ENCODE results near the gene RGS7BP.

Gene RGS7BP

DNA sequence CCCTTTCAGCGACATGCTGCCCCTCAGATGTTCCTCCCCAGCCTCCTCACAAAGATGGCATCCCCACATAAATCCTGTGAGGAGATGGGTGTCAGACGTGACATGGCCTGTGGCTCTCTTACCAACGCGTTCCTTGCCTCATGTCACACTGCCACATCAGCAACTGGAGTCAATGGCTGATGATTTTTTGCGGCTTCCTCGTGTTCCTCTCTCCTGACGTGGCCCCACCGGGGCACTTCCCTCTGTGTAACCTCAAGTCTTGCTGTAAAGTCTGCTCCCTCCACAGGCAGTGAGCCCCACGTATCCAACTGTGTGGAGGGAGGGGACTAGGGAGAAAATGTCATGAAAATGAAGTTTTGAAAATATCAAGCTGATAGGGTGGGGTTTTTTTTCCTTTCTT, 131.3 kb downstream of the RGS7BP start:
- no peak for DNase-seq

DNA sequence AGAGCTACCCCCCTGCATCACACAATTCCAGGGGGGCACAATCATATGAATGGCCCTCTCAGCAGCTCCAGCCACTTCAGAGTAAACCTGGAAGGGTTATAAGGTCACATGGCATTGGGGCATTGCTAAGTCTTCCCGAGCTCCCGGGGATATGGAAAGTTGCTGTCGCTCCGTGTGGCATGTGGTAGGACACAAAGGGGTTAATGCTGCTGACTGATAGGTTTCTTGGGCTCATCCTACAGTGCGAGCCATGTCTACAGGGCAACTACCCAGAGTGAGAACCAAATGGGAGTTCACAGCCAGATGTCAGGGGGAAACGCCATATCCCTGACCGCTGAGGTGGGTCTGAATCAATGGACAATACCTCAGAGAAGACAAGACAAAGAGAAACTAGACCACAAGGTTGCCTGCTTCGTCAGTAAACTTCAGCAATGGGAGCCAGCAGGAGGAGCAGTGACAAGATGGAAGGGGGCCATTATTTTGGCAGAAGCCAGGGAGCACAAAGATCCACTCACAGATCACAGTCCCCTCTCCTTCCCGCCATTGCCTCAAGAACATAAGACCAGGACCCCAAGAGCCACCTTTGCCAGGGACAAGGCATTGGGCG, 132.1 kb downstream of the RGS7BP start:
- DNase-seq: peak; percentile 4

DNA sequence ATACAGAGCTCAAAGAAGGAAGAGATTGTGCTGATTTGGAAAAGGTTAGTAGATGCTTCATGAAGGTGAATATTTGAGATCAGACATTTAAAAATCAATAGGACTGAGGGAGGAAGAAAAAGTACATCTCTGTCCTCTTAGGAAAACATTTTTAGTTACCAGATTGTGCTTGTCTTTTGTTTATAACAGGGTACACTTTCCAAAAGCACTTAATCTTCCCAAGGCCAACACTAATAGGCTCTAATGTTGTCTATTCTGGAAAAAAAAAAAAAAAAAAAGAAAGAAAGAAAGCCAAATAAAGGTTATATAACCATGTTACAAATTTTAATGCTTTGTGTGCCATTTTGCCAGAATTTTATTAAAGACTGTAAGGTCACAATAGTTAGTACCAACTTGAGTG, 139.0 kb downstream of the RGS7BP start:
- no peak for DNase-seq

DNA sequence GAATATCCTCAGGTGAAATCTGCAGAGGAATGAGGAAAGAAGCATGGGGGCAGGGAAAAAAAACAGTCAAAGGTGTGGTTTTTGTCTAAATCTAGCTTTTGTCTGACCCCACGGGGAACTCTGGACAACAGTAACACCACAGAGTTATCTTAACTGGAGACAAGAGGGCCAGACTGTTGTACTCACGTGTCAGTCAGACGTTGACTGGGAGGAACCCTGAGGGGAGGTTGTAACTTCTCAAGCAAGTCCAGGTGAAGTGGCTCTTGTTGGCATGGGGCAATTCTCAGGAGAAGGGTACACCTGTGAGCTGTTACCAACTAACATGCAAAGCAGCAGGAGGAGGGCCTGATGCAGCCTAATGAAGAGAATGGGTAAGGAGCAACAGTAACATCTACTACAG, 140.4 kb downstream of the RGS7BP start:
- DNase-seq: no peak

DNA sequence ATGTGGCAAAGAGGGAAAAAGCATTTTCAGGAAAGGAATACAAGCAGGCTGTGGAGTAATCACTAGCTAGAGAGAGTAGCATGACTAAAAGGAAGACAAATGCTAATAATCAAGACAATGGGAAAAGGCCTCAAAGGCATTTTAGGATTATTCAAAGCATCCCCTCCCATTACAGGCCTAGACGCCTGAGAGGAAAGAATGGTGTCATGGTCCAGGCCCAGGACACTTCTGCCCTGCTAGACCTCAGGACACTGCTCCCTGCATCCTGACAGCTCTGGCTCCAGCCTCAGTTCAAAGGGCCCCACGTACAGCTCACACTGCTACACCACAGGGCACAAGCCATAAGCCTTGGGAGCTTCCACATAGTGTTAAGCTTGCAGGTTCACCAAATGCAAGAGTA, 143.7 kb downstream of the RGS7BP start:
- DNase-seq: no peak

DNA sequence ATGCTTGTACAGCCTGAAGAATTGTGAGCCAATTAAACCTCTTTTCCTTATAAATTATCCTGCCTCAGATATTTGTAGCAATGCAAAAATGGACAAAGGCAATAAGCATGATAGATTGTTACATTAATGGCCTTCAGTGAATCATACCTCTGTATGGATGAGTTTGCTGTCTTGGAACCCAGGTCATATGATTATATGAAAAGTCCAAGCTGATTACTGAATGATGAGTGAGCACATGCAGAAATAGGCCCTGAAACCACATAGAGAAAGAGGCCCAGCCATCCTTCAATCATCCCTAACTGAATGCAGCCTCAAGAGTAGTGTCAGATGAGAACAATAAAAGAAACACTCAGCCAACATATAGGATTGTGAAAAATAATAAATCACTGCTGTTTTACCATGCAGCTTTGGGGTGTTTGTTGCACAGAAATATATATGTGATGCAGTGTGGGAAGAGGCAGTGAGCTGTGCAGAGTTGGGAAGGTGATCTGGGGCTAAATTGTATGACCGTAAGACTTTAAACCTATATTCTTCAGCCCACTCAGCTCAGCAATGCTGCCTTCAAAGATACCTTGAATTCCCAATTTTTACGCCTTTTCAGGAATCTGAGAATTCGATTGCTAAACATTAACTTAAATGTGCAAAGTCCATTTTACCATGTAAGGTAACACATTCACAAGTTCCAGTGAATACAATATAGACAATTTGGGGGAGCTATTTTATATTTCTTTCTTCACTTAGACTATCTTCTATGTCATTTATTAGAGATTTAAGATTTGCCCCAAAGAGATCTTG, 148.1 kb downstream of the RGS7BP start:
- DNase-seq: no peak

DNA sequence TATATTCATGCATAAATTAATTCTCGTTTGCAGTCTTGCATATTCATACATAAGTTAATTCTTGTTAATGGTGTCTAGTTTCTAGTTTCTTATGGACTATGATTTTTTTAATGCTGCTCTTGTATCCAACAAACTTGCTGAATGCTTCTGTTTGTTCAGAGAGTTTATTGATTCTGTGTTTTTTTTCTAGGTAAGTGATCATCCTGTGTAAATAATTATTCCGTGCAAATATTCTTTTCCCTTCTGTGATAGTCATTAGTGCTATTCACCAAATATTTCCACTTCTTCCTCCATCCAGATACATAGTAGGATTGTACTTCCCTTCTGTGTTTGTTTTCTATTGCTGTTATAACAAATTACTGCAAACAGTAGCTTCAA, 148.7 kb downstream of the RGS7BP start:
- no peak for DNase-seq

DNA sequence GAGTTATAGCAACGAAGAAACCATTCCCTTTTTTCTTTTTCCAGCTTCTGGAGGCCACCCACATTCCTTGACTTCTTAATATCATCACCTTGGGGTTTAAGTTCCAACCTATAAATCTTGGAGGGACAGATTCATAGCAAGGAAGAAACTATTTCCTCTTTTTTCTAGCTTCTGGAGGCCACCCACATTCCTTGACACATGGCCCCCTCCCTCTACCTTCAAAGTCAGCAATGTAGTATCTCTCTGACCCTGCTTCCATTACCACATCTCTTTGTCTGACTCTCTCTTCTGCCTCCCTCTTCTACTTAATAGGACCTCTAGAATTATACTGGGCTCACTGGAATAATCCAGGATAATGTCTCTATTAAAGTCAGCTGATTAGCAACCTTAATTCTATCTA, 149.8 kb downstream of the RGS7BP start:
- no peak for DNase-seq

DNA sequence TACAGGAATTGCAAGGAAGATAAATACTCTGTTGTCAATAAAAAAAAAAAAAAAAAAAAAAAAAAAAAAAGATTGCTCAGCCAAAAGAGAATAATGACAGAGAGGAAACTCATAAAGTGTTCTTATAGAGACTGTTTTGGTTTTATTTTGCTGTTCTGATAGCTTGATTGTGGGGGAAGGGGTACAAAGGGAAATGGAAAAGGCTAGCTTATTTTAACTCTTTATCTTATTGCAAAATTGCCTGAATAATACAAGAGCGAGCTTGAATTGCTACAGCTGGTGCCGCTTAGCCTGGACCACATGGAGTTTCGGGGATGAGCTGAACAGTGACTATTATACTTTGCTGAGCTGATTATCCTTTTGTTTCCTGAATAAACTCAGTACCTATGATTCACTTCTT, 153.5 kb downstream of the RGS7BP start:
- DNase-seq: no peak
